Neural progenitor cell (in vitro differentiated cells): ENCODE data around the gene ZAR1L. TPM values are rescaled to one million over a fixed set of nuclear protein-coding genes. Genes with fewer than 3 reads are reported as not detected.

Source experiments
- DNase-seq: peaks from one replicate; pipeline ENCODE4 v3.0.0-alpha.2; 2016; ENCODE audit warnings: low spot score
- H2AFZ ChIP-seq: fragments of 200-600 bp; sonication (generic); replicated peaks from 2 replicates; pipeline ENCODE4 v1.6.1; 2016; ENCODE audit warnings: antibody characterized with exemption
- H3F3A ChIP-seq: fragments of 200-600 bp; sonication (generic); 2 replicates; pipeline ENCODE4 v1.6.1; 2016; ENCODE audit warnings: antibody characterized with exemption, low read depth
- H3K27ac ChIP-seq: fragments of 200-600 bp; sonication (generic); 2 replicates; pipeline ENCODE4 v1.5.1; 2016; ENCODE audit warnings: mild to moderate bottlenecking
- H3K27me3 ChIP-seq: fragments of 200-600 bp; sonication (generic); 2 replicates; pipeline ENCODE4 v1.6.1; 2016; ENCODE audit warnings: mild to moderate bottlenecking, moderate library complexity
- H3K36me3 ChIP-seq: fragments of 200-600 bp; sonication (generic); 2 replicates; pipeline ENCODE4 v1.5.1; 2016
- H3K4me1 ChIP-seq: fragments of 200-600 bp; sonication (generic); 2 replicates; pipeline ENCODE4 v1.6.1; 2016; ENCODE audit warnings: mixed run types
- H3K4me2 ChIP-seq: fragments of 200-600 bp; sonication (generic); 2 replicates; pipeline ENCODE4 v1.6.1; 2016
- H3K4me3 ChIP-seq: fragments of 200-600 bp; sonication (generic); 2 replicates; pipeline ENCODE4 v1.5.1; 2016
- H3K79me2 ChIP-seq: fragments of 200-600 bp; sonication (generic); 2 replicates; pipeline ENCODE4 v1.6.1; 2016; ENCODE audit warnings: low read depth
- H3K9ac ChIP-seq: fragments of 200-600 bp; sonication (generic); 2 replicates; pipeline ENCODE4 v1.6.1; 2016
- H3K9me3 ChIP-seq: fragments of 200-600 bp; sonication (generic); 2 replicates; pipeline ENCODE4 v1.5.1; 2016; ENCODE audit warnings: low read depth
- H4K20me1 ChIP-seq: fragments of 200-600 bp; sonication (generic); 2 replicates; pipeline ENCODE4 v1.6.1; 2016; ENCODE audit warnings: low read depth
- H3K27ac Mint-ChIP-seq: 3 replicates; pipeline ENCODE4 v1.8.0; 2021; ENCODE audit warnings: mixed read lengths
- H3K27me3 Mint-ChIP-seq: 2 replicates; pipeline ENCODE4 v1.8.0; 2022; ENCODE audit warnings: low read depth, mild to moderate bottlenecking, inconsistent platforms, moderate library complexity, mixed read lengths; ENCODE audit not compliant: insufficient read depth
- H3K36me3 Mint-ChIP-seq: 3 replicates; pipeline ENCODE4 v1.8.0; 2021; ENCODE audit warnings: mixed read lengths
- H3K4me1 Mint-ChIP-seq: 3 replicates; pipeline ENCODE4 v1.8.0; 2021; ENCODE audit warnings: mixed read lengths
- H3K4me3 Mint-ChIP-seq: 3 replicates; pipeline ENCODE4 v1.8.0; 2021; ENCODE audit warnings: mild to moderate bottlenecking, moderate library complexity, mixed read lengths
- H3K9me3 Mint-ChIP-seq: 3 replicates; pipeline ENCODE4 v1.8.0; 2020; ENCODE audit warnings: mixed read lengths
- CTCF ChIP-seq: fragments of 200-600 bp; sonication (generic); IDR thresholded peaks from 2 replicates; pipeline ENCODE4 v1.5.1; 2017; ENCODE audit warnings: antibody characterized with exemption, mild to moderate bottlenecking
- EZH2 ChIP-seq: fragments of 200-600 bp; sonication (generic); IDR thresholded peaks from 2 replicates; pipeline ENCODE4 v1.6.1; 2017; ENCODE audit warnings: antibody characterized with exemption, mild to moderate bottlenecking, moderate library complexity
- EZH2phosphoT487 ChIP-seq: fragments of 200-600 bp; sonication (generic); IDR thresholded peaks from 2 replicates; pipeline ENCODE4 v1.6.1; 2017; ENCODE audit warnings: antibody characterized with exemption
- total RNA-seq: library from RNA; depleted of rRNA; stranded (reverse); fragments of >200 nt; gene quantifications from 2 replicates; pipeline ENCODE4 v1.2.3, GENCODE V29; 2015; ENCODE audit warnings: low replicate concordance

Gene ZAR1L
- total RNA-seq, 1 donor from 2014 or later: 2.2 TPM

GRCh38 chr13:32282096-32282711 lies 33.0 kb downstream of the ZAR1L start:
- Mint-ChIP-seq H3K27ac (no peak overlapping the region), H3K9me3 (no peaks in the 10 kb centered on the region), H3K4me1 (peaks cover 23% of the 10 kb centered on the region), H3K4me3 (no peak overlapping the region), H3K36me3 (no peaks in the 10 kb centered on the region), H3K27me3 (no peaks in the 10 kb centered on the region)
- H3K27me3 ChIP-seq: no peaks in the 10 kb centered on the region
- no peaks in the 10 kb centered on the region for H3K79me2 ChIP-seq
- no peaks in the 10 kb centered on the region for H3K36me3 ChIP-seq
- peaks cover 13% of the 10 kb centered on the region for H3K4me1 ChIP-seq
- no peak overlapping the region for H3K4me3 ChIP-seq
- H2AFZ ChIP-seq: no peak overlapping the region
- no peak for DNase-seq
- no peaks in the 10 kb centered on the region for H3F3A ChIP-seq
- H3K9me3 ChIP-seq: no peaks in the 10 kb centered on the region
- H3K27ac ChIP-seq: no peak overlapping the region
- no peak overlapping the region for H3K4me2 ChIP-seq
- no peak overlapping the region for H3K9ac ChIP-seq
- TF ChIP-seq EZH2phosphoT487 (no peak), EZH2 (no peak), CTCF (no peak)
- no peaks in the 10 kb centered on the region for H4K20me1 ChIP-seq

DNA sequence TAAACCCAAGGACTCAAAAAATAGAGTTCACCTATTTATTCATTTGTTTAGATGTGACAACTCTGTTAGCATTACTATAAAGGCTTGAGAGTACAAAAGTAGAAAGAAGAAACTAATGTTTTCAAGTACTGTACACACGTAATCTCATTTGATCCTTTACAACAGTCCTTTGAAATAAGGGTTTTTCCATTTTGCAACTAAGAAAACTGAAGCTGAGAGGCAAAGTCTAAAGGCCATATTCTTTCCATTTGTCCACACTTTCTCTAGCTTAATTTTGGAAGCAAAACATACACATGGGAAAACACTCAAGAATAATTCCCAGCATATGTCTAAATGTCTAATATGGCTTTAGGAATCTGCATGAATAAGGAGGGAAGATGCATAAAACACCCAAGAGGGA lies 34.1 kb downstream of the ZAR1L start:
- Histone ChIP-seq H3K9ac (no peak overlapping the region), H2AFZ (no peak overlapping the region), H3K9me3 (no peaks in the 10 kb centered on the region), H3K4me3 (no peak overlapping the region), H3K4me2 (no peak overlapping the region), H3K79me2 (no peaks in the 10 kb centered on the region), H4K20me1 (no peaks in the 10 kb centered on the region), H3K27ac (no peak overlapping the region), H3K4me1 (peaks cover 13% of the 10 kb centered on the region), H3K27me3 (no peaks in the 10 kb centered on the region), H3F3A (no peaks in the 10 kb centered on the region), H3K36me3 (no peaks in the 10 kb centered on the region)
- Mint-ChIP-seq H3K4me1 (peaks cover 23% of the 10 kb centered on the region), H3K27me3 (no peaks in the 10 kb centered on the region), H3K27ac (no peak overlapping the region), H3K9me3 (no peaks in the 10 kb centered on the region), H3K4me3 (no peak overlapping the region), H3K36me3 (no peaks in the 10 kb centered on the region)
- DNase-seq: no peak
- TF ChIP-seq EZH2 (no peak), CTCF (no peak), EZH2phosphoT487 (no peak)

GRCh38 chr13:32278426-32278825 lies 36.7 kb downstream of the ZAR1L start:
- no peak for DNase-seq
- Mint-ChIP-seq H3K4me1 (peaks cover 18% of the 10 kb centered on the region), H3K9me3 (no peaks in the 10 kb centered on the region), H3K36me3 (no peaks in the 10 kb centered on the region), H3K27me3 (no peaks in the 10 kb centered on the region), H3K27ac (no peak overlapping the region), H3K4me3 (no peak overlapping the region)
- no peaks in the 10 kb centered on the region for H3K4me1 ChIP-seq
- H4K20me1 ChIP-seq: no peaks in the 10 kb centered on the region
- H3K79me2 ChIP-seq: no peaks in the 10 kb centered on the region
- no peak overlapping the region for H3K9ac ChIP-seq
- no peak overlapping the region for H2AFZ ChIP-seq
- TF ChIP-seq CTCF (no peak), EZH2 (no peak), EZH2phosphoT487 (no peak)
- no peaks in the 10 kb centered on the region for H3K27me3 ChIP-seq
- no peaks in the 10 kb centered on the region for H3K9me3 ChIP-seq
- no peak overlapping the region for H3K27ac ChIP-seq
- no peak overlapping the region for H3K4me2 ChIP-seq
- H3K36me3 ChIP-seq: no peaks in the 10 kb centered on the region
- no peak overlapping the region for H3K4me3 ChIP-seq
- no peaks in the 10 kb centered on the region for H3F3A ChIP-seq
